ENCODE measurements around the gene VTI1A.
"Not testable (repeated sequence)": the region's sequence is repeated elsewhere in the genome, so short reads cannot be mapped to it uniquely, and the experiment has no call there.

VTI1A gene

DNA sequence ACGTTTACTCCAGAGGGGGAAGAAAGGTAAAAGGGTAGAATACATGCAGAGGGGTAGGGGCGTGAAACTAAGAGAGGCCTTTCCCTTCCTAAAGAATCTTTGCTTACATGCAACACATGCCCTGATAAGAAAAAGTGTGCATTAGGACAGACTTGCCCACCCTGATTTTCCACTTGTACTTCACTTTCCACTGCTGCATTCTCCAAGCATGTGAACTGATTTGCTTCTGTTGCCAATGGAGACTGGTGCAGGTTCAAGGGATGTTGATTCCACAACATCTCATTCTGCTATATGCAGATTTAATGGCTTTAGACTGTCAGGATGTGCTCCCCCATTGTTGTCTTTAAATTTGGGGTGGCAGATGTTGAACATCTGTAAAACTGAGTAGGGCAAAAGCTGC lies 265.5 kb downstream of the VTI1A start:
- DNase-seq (ENCODE audit: insufficient read length, low spot score): no peak
- FAIRE-seq: no peak

DNA sequence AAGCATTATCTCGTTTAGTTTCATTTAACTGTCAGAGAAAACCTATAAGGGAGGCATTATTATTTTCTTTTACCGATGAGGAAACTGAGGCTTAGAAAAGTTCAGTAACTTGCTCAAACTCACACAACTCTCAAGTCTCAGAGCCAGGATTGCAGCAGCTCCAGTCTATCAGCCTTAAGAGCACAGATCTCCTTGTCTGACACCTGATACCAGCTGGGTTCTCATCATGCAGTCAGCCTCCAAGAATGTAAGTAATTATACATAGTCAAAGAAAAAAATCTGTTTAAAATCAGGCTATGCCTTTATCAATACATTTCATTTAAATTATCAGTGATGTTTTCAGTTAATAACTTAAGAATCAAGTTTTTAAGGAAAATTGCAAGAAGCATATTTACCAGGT lies 266.4 kb downstream of the VTI1A start:
- FAIRE-seq: no peak
- DNase-seq (ENCODE audit: insufficient read length, low spot score): no peak

GRCh38 chr10:112715581-112715980 lies 268.6 kb downstream of the VTI1A start:
- DNase-seq (ENCODE audit: insufficient read length, low spot score) (no peak), FAIRE-seq (no peak)

- no peak for DNase-seq (ENCODE audit: insufficient read length, low spot score)
Measured at GRCh38 chr10:112716076-112716475, 269.1 kb downstream of the VTI1A start.

GRCh38 chr10:112716924-112717413 lies 270.0 kb downstream of the VTI1A start:
- no peak for FAIRE-seq
- no peak for DNase-seq (ENCODE audit: insufficient read length, low spot score)

More at GRCh38 chr10:112716076-112716475, 269.1 kb downstream of the VTI1A start:
- FAIRE-seq: no peak

DNA sequence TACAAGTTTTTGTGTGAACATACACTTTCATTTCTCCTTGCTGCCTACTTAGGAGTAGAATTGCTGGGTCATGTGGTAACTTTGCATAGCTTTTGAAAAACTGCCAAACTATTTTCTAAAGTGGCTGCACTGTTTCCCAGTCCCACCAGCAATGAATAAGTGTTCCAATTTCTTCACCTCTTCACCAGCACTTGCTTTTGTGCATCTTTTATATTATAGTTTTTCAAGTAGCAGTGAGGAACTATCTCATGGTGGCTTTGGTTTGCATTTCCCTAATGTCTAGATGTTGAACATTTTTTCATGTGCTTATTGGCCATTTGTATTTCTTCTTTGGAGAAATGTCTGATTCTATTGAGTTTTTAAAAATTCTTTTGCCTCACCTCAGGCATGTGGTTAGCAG lies 273.2 kb downstream of the VTI1A start:
- no peak for FAIRE-seq
- no peak for DNase-seq (ENCODE audit: insufficient read length, low spot score)

DNA sequence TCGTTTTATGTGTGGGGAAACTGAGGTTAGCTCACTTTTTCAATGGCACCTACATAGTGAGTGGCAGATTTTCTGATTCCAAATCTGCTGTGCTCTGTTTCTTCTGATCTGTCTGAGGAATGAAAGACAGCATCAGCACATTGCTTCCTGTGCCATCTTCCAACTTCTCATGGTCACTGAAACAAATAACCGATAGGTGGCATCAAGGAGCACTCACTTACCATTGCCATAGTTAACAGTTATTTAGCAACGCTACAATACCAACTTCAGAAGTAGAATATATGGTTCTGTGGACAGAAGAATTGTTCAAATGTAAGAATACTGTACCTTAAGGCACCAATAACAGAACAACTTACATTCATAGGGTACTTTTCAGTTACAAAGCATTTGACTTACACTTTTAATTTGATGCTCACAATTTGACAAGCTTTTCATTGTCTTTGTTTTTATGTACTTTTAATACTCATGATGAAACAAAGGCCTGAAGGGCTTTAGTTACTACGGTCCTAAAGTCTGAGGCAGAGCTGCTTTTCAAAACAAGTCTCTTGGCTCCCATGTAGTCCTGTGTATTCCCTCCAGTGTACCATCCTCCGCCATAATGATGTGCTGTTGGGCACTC lies 274.2 kb downstream of the VTI1A start:
- FAIRE-seq: peak; percentile 84
- no peak for DNase-seq (ENCODE audit: insufficient read length, low spot score)

DNA sequence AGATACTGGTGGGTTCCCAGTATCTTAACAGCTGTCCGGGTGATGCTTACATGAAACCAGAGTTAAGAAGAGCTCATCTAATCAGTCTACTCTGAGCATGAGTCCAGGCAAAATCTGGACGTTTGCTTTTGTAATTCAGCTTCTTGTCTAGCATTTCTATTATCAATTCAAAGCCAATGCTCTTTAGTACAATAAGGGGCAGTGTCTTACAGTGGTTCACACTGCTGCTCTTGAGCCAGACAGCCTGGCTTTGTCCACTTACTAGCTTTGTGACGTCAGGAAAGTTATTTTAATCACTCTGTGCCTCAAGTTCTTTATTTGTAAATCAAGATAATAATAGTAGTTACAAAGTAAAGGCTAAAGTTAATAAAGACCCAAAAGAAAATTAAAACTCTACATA lies 275.7 kb downstream of the VTI1A start:
- no peak for FAIRE-seq

DNA sequence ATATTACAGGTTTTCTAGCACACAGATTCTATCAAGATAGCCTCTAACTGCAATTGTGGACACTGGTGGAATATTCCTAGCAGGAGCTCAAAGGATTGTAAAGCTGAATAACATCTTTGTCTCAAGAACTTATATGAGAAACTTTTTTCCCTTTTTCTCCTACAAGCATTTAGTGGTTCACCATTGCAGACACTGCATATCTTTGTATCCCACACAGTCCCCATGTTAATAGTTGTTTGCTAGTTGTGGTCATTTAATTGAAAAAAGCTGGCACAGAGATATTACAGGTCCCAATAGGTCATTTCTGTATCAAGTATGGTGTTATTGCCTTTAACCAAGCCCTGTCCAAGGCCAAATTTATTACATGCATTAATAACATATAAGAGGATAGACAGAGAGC lies 276.9 kb downstream of the VTI1A start:
- DNase-seq (ENCODE audit: insufficient read length, low spot score) (no peak), FAIRE-seq (no peak)

More for the DNA sequence above, 275.7 kb downstream of the VTI1A start:
- DNase-seq (ENCODE audit: insufficient read length, low spot score): no peak

- DNase-seq (ENCODE audit: insufficient read length, low spot score): no peak
- FAIRE-seq: no peak
Measured at GRCh38 chr10:112724404-112724991, 277.5 kb downstream of the VTI1A start.

DNA sequence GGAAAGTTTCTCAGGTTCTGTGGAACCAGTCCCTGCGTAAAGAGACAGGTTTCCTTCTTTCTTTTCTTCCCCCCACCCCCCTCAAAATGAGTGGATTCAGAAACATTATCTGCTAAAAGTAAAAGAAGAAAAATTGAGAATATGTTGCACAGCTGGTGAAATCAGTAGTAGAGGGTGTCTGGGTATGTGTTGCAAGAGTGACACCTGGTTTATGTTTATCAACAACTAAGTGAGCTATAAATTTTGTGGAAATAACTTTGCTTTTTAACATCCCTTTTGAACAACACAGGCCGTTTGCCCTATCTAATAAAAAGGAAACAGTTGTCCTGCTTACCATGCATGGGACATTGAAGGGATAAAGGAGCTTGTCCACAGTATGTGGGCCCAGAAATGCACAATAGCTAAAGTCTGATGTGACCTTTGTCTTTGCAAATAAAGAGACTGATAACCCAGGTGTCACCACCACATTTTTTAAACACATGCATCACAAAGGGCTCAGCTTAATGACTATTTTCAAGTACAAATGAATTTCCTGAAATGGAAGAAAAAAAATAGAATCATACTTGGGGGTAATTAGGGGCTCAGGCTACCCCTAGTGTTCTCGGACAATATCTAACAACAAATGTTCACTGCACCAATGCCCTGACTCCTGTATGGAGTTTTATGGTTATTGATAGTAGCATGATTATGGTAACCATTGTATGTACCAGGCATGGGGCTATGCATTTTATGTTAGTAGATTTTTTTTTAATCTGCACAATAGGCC lies 281.3 kb downstream of the VTI1A start:
- DNase-seq (ENCODE audit: insufficient read length, low spot score): no peak
- FAIRE-seq: no peak

DNA sequence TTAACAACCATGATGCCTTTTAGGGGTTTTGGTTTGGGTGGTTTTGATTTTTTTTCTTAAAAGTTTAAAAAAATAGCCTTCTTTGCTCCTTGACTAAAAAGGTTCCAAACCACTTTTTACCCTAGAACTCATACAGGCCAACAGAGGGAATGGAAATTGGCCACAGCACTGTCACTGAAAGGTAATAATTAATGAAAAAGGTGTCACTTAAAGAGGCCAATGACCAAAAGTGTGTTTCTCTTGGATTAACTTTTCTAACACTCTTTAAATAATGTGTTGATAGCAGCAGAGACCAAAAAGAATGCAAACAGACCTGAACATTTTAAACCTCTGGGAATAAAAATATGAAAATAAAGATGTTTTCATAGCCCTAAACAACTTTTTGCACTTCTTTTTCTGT lies 282.0 kb downstream of the VTI1A start:
- FAIRE-seq: no peak
- DNase-seq (ENCODE audit: insufficient read length, low spot score): no peak

- not testable (repeated sequence) for DNase-seq (ENCODE audit: insufficient read length, low spot score); FAIRE-seq
Measured at GRCh38 chr10:112731450-112731849, 284.4 kb downstream of the VTI1A start.

DNA sequence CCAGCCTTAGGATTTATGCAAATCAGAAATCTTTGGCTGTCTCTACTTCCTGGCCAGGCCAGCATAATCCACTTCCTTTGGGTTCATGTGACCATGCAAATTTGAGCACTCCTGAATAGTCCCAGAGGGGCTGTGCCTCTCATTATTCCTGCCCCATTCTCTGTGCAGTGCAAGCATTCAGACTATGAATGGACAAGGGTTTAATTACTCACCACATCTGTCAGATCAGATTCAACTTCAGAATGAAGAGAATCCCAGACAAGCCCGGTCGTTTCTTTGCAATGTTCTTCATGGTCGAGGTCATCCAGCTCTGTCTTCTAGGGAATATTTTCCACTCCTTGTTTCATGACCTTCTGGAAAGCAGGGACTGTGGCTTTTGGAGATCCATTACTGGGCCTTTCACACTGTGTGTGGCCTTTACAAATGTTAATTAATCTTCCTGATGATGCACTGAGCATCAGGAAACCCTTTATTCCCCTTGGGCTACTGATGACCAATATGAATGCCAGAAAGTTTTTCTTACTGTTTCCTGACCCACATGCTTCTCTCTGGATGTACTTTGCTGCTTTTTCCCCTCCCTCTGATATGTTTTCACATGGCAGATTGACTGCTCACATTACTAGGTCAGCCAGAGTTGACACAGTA lies 285.4 kb downstream of the VTI1A start:
- FAIRE-seq: no peak
- no peak for DNase-seq (ENCODE audit: insufficient read length, low spot score)

- no peak for FAIRE-seq
- DNase-seq (ENCODE audit: insufficient read length, low spot score): no peak
Measured at GRCh38 chr10:112735041-112735695, 288.2 kb downstream of the VTI1A start.

GRCh38 chr10:112738606-112739591 lies 291.9 kb downstream of the VTI1A start:
- FAIRE-seq (no peak), DNase-seq (ENCODE audit: insufficient read length, low spot score) (no peak)

GRCh38 chr10:112739592-112740353 lies 292.8 kb downstream of the VTI1A start:
- FAIRE-seq (no peak), DNase-seq (ENCODE audit: insufficient read length, low spot score) (no peak)

DNA sequence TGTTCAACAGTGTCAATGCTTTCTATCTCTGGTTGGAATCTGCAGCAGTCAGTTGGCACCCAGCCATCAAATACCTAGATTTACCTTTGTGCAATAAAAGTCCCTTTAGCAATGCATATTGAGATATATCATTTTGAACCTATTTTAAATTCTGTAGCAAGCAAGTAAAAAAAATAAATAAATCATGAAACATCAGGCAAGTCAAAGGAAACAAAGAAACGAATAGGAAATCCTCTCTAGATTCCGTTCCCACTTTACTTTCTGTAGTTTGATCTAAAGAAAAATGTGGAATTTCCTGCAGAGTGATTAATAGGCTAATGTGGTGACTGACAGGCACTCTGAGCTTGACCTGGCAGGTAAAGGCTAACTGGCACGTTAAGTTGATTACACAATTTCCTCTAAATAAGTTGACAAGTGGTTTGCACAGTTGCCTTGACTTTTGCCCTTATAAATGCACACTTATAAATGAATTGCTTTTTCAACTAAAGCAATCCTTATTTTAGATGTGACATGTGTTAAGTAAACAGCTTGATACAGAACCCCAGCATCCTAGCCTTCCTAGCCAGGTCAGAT lies 294.9 kb downstream of the VTI1A start:
- FAIRE-seq (no peak), DNase-seq (ENCODE audit: insufficient read length, low spot score) (no peak)

All from GM19239 (cell line).